Colonic mucosa (tissue), 4 donors: ENCODE results near the gene TREML2. TPM values are rescaled to one million over a fixed set of nuclear protein-coding genes. Genes with fewer than 3 reads are reported as not detected.

Source experiments
- DNase-seq: peaks from one replicate; pipeline ENCODE4 v3.0.0-alpha.2; 2020
- H3K27ac ChIP-seq: fragments of 200-600 bp; one replicate; pipeline ENCODE4 v1.8.0; 2021
- H3K27me3 ChIP-seq: fragments of 200-600 bp; one replicate; pipeline ENCODE4 v1.8.0; 2021
- H3K36me3 ChIP-seq: fragments of 200-600 bp; one replicate; pipeline ENCODE4 v1.8.0; 2021
- H3K4me1 ChIP-seq: fragments of 200-600 bp; one replicate; pipeline ENCODE4 v1.8.0; 2021; ENCODE audit warnings: mild to moderate bottlenecking
- H3K4me3 ChIP-seq: fragments of 200-600 bp; one replicate; pipeline ENCODE4 v1.8.0; 2021
- H3K9ac ChIP-seq, 2 donors: one replicate each; pipeline ENCODE4 v1.7.0; 2013; ENCODE audit warnings: control low read depth in 2 of 2, low read depth in 2 of 2, low read length in 2 of 2
- H3K9me3 ChIP-seq: fragments of 200-600 bp; one replicate; pipeline ENCODE4 v1.8.0; 2021
- CTCF ChIP-seq: fragments of 200-600 bp; IDR thresholded peaks from one replicate; pipeline ENCODE4 v1.8.0; 2022; ENCODE audit warnings: antibody characterized with exemption, mild to moderate bottlenecking
- intact Hi-C: fragments of 100-400 bp; cut with DNase I; formaldehyde crosslinking; loops from one replicate; pipeline ENCODE4 v1.14.1; 2022
- total RNA-seq, 2 donors: library from RNA; stranded (reverse); fragmentation: NEBNext Ultra II Directional in 1 of 2; extraction: Animal tissue kit (Norgen Biotek cat#: 25700) in 1 of 2; gene quantifications; one replicate each; pipeline ENCODE4 v1.2.1, GENCODE V29; 2021
- donor health status: healthy.
- donor health status: DM: no; HTN: no; CAD: no.
- donor health status: DM: no; HTN: no; CAD: no.

Gene TREML2
- total RNA-seq, 2 donors from 2014 or later = 0.11 TPM; not detected in 1

- H3K4me1 ChIP-seq = no peaks in the 10 kb centered on the region
- H3K27ac ChIP-seq = no peak overlapping the region
- no peak for TF ChIP-seq CTCF
- H3K27me3 ChIP-seq = no peaks in the 10 kb centered on the region
- H3K36me3 ChIP-seq = no peaks in the 10 kb centered on the region
- DNase-seq = no peak
- no peak overlapping the region for H3K4me3 ChIP-seq
- no peaks in the 10 kb centered on the region for H3K9me3 ChIP-seq
- intact Hi-C loops = no loop called here
- no peak overlapping the region for H3K9ac ChIP-seq
Measured at GRCh38 chr6:41215777-41216176, 14.8 kb upstream of the TREML2 start.

- no peak for TF ChIP-seq CTCF
Measured at GRCh38 chr6:41214559-41215238, 13.8 kb upstream of the TREML2 start.

GRCh38 chr6:41209547-41210320 is 8.8 kb upstream of the TREML2 start:
- H3K36me3 ChIP-seq = no peaks in the 10 kb centered on the region
- no peaks in the 10 kb centered on the region for H3K9me3 ChIP-seq
- no peak for TF ChIP-seq CTCF
- H3K4me1 ChIP-seq = no peaks in the 10 kb centered on the region
- no peaks in the 10 kb centered on the region for H3K27me3 ChIP-seq
- intact Hi-C loops = no loop called here
- H3K9ac ChIP-seq = no peak overlapping the region
- no peak overlapping the region for H3K27ac ChIP-seq
- no peak for DNase-seq
- no peak overlapping the region for H3K4me3 ChIP-seq

More at GRCh38 chr6:41214559-41215238, 13.8 kb upstream of the TREML2 start:
- Histone ChIP-seq H3K36me3 (no peaks in the 10 kb centered on the region), H3K27me3 (no peaks in the 10 kb centered on the region), H3K9ac (no peak overlapping the region), H3K4me1 (no peaks in the 10 kb centered on the region), H3K4me3 (no peak overlapping the region), H3K27ac (no peak overlapping the region), H3K9me3 (no peaks in the 10 kb centered on the region)
- intact Hi-C loops = no loop called here
- DNase-seq = no peak

- DNase-seq = no peak
- no peaks in the 10 kb centered on the region for H3K9me3 ChIP-seq
- TF ChIP-seq CTCF = no peak
- no peaks in the 10 kb centered on the region for H3K4me1 ChIP-seq
- no peak overlapping the region for H3K27ac ChIP-seq
- no peaks in the 10 kb centered on the region for H3K36me3 ChIP-seq
- H3K4me3 ChIP-seq = no peak overlapping the region
- intact Hi-C loops = no loop called here
- H3K27me3 ChIP-seq = no peaks in the 10 kb centered on the region
- H3K9ac ChIP-seq = no peak overlapping the region
Measured at GRCh38 chr6:41208439-41209106, 7.6 kb upstream of the TREML2 start.

GRCh38 chr6:41204156-41204555 is 3.2 kb upstream of the TREML2 start:
- H3K9ac ChIP-seq = no peak overlapping the region
- H3K27ac ChIP-seq = no peak overlapping the region
- H3K4me3 ChIP-seq = no peak overlapping the region
- TF ChIP-seq CTCF = no peak
- H3K9me3 ChIP-seq = no peaks in the 10 kb centered on the region
- H3K4me1 ChIP-seq = no peaks in the 10 kb centered on the region
- H3K36me3 ChIP-seq = no peaks in the 10 kb centered on the region
- intact Hi-C loops = no loop called here
- DNase-seq = no peak
- H3K27me3 ChIP-seq = no peaks in the 10 kb centered on the region
